Stimulated activated naive CD4-positive, alpha-beta T cell (primary cell): Measurements from ENCODE around the gene FAM200C.
A peak's percentile ranks its signal among the peaks of the same experiment; 100 is the strongest.
"Not testable (repeated sequence)": the region's sequence is repeated elsewhere in the genome, so short reads cannot be mapped to it uniquely, and the experiment has no call there.

Experiments
- DNase-seq, 6 experiments: peaks; one replicate each; lab custom pipeline; 2025; lab: John Stamatoyannopoulos, UW

FAM200C gene

GRCh38 chr5:160399402-160400353 is at the start of gene FAM200C:
TSS of gene FAM200C (minus strand) at chr5:160400054. CDS start at chr5:160395490, 4,564 bp downstream.
- peak; percentile 16 to 53 (median 30) for DNase-seq

GRCh38 chr5:160449458-160449857 is 49.6 kb upstream of the FAM200C start:
- DNase-seq, result no peak

- DNase-seq, result no peak
Measured at GRCh38 chr5:160448886-160449285, 49.0 kb upstream of the FAM200C start.

GRCh38 chr5:160445751-160446150 is 45.9 kb upstream of the FAM200C start:
- DNase-seq, result no peak

GRCh38 chr5:160445132-160445531 is 45.3 kb upstream of the FAM200C start:
- DNase-seq, result no peak

GRCh38 chr5:160444407-160444806 is 44.6 kb upstream of the FAM200C start:
- DNase-seq, result no peak

- no peak for DNase-seq
Measured at GRCh38 chr5:160442824-160443431, 43.1 kb upstream of the FAM200C start.

- no peak for DNase-seq
Measured at GRCh38 chr5:160441311-160441781, 41.5 kb upstream of the FAM200C start.

- DNase-seq, result peak; percentile 70 to 92 (median 80)
Measured at GRCh38 chr5:160439205-160439600, 39.3 kb upstream of the FAM200C start.

- DNase-seq, result peak; percentile 19 to 86 (median 59)
Measured at GRCh38 chr5:160438316-160439204, 38.7 kb upstream of the FAM200C start.

- DNase-seq, result no peak
Measured at GRCh38 chr5:160437271-160437670, 37.4 kb upstream of the FAM200C start.

GRCh38 chr5:160436661-160437060 is 36.8 kb upstream of the FAM200C start:
- DNase-seq, result not testable (repeated sequence)

DNA sequence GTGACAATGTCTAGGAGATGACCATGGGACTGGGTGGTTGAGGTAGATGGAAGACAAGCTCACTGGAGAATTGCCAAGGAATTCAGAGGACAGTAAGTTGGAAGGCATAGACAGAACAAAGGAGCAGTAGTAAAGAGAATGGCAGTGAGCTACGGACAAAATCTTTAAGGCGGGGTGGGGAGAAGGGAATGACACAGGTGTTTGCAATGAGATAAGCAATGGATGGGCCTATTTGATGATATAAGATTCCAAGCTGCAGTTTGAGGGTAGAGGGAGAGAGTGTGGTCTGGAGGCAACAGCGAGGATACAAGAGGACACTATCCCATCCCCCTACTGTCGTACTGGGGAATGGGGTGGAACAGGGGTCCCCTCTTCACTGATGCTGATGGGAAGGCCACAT is 36.2 kb upstream of the FAM200C start:
- DNase-seq, result no peak

DNA sequence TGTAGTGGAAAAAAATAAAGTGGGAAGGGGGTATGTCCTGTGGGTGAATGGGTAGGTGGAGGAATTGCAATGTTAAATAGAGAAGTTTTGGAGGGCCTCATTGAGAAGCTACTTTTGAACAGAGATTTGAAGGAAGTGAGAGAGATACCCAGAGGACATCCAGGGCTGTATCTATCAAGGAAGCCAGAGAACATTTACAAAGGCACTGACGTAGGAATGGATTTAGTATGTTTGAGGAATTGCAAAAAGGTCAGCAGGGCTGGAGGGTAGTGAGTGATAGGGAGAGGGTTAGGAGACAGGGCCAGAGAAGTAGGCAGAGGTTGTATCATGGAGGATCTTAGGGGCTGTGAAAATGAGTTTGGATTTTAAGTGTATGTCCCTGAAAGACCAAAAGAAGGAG is 35.7 kb upstream of the FAM200C start:
- no peak for DNase-seq

DNA sequence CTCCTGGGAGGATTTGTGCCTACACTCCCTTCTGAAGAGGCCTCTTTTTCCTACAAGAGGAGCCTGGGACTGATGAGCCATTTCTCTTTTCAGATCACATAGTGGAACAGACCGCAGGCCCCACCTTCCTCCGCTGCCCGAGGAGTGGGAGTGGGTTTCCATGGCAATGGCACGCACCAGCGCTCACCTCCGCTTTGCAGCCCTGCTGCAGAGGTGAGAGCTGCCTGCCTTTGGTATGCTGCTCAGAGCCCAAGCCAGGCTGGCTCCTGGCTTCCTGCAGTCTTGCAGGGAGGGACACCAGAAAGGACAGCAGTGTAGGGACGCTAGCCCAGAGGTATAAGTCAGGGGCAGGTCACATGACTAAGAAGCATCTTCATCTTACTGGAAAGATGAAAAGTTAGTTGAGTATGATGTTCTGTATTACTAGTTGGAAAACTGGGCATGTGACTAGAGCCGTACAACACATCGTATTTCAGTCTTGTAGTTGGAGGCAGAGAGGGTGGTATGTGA is 34.2 kb upstream of the FAM200C start:
- DNase-seq, result no peak

DNA sequence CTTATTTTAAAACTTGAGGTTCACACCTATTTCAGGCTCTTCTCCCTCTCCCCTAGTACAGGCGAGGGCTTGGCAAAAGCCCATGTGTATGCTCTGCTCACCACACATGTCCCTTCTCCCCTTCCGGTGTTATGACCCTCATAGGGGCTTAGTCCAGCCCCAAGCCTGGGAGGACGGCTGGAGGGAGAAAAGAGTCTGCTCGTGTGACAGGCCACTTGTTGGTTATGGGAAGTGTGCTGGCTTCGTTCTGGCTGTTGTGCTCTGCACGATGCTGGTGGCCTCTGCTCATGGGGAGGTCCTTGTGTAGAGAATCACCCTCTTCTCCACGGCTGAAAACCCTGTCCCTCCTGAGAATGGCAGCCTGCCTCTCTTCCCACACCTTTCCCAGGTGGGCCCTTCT is 32.9 kb upstream of the FAM200C start:
- no peak for DNase-seq

DNA sequence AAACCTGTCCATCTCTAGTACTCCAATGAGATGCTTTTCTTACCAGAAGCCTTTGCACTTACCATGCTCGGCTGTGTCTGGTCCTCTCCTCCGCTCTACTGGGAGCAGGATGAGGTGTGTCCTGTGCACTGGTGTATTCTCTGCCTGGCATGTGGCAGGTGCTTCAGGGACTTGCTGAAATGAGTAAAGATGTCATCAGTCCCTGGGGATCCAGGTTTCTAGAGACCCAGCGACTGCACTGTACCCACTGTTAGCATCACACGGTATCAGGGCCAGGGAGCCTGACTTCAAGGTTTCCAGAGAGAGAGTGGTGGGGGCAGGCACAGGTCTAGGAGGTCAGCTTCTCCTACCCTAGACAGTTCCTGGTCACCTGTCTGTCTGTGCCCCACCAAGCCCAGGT is 32.3 kb upstream of the FAM200C start:
- DNase-seq, result no peak

DNA sequence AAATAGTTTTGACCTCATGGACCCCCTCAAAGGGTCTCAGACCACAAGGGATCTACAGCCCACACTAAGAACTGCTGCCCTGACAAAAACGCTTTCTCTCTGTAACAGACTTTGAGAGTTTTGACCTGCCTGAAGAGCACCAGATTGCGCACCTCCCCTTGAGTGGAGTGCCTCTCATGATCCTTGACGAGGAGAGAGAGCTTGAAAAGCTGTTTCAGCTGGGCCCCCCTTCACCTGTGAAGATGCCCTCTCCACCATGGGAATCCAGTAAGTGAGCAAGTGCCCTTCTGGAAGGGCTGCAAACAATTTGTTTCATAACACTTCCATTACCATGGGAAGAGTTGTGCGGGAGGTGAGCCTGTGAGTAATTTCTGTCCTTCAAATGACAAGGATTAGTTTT is 27.8 kb upstream of the FAM200C start:
- no peak for DNase-seq

DNA sequence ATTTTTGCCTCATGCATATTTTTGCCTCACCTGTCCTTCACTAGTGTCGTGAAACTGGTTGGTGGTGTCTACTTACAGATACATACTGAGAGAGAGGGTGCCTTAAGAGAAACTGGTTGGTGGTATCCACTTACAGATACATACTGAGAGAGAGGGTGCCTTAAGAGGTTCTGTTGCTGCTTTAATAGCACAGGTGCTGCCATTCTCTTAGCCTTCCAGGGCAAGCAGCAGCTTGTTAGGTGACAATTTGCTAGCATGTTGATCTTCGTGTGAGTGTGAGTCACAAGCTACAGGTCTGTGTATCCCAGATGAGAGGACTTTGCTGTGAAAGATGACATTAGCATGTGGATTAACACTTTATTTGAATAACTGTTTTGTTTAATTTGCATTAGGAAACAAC is 23.2 kb upstream of the FAM200C start:
- no peak for DNase-seq

GRCh38 chr5:160421625-160422258 is 21.9 kb upstream of the FAM200C start, which contains the start of gene PTTG1:
TSS of gene PTTG1 (plus strand) at chr5:160421855. CDS start at chr5:160422313, 458 bp downstream.
- peak; percentile 76 to 87 (median 84) for DNase-seq

DNA sequence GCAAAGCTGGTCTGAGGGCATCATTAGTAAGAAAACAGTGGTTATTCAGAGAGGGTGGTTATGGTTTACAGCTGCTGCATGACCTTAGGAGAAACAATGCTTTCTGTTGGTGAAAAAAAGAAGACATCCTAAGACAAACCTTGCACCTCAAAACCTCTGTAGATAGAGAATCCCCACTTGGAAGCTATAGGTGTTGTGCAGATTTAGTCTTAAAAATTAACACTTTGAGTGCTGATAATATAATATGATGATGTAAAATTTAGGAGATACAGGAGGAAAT is 20.4 kb upstream of the FAM200C start:
- no peak for DNase-seq
